ENCODE results near the gene PDE9A. TPM values are rescaled to one million over a fixed set of nuclear protein-coding genes. Genes with fewer than 3 reads are reported as not detected.

Gene PDE9A
- total and polyA plus RNA-seq, 2 experiments from 2014 or later: 26.5 to 31.1 TPM

DNA sequence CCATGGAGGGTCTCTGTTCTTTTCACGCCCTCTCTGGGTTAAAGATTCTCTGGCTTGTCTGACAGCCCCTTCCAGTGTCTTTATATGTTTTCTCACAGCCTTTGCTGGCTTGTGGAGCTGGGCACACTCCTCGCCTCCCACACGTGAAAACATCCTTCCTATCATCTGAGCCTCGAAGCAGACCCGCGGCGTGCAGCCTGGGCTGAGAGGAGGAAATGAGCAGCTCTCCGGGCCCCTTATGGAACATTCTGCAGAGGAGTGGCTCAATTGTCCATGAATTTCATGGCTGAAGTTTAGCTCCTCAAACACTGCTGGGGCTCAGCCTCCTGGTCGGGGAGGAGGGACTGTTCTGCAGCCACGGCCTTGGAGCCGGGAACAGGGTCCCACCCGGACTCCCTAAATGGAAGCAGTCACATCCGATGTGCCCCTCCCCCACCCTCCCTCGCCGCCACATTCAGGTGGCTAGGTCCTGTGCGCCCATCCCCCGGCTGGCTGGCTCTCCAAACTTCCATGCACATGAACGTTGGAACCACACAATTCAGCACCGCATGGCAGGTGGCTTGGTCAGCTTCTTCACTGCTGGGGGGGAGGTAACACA, 15.1 kb upstream of the PDE9A start:
- Histone ChIP-seq H3K4me1 (ENCODE audit: insufficient read depth) (peaks cover 18% of the 10 kb centered on the region; the same call in 1 of the 2 replicates), H3K27me3 (ENCODE audit: insufficient read depth) (no peaks in the 10 kb centered on the region), H4K20me1 (replicated peaks; ENCODE audit: insufficient read depth) (no peaks in the 10 kb centered on the region), H3K4me3 (no peak overlapping the region), H3F3A (replicated peaks; ENCODE audit: low read depth) (0 out of 2 replicates have a peak, but pooled peaks cover 4% of the 10 kb centered on the region), H3K79me2 (replicated peaks; ENCODE audit: insufficient read depth) (no peaks in the 10 kb centered on the region), H3K27ac (ENCODE audit: low read depth) (no peak overlapping the region), H3K36me3 (ENCODE audit: insufficient read depth) (no peaks in the 10 kb centered on the region), H2AFZ (peak overlapping the region; percentile 85), H3K4me2 (no peak overlapping the region), H3K9me2 (ENCODE audit: insufficient read depth) (no peaks in the 10 kb centered on the region)
- no peaks in the 10 kb centered on the region for H3K36me3 Mint-ChIP-seq (ENCODE audit: low read depth)
- H3K4me3 Mint-ChIP-seq: no peak overlapping the region
- H3K27me3 Mint-ChIP-seq (ENCODE audit: insufficient read depth, low read depth, poor library complexity): no peaks in the 10 kb centered on the region
- DNase-seq (ENCODE audit: low spot score) (no peak), ATAC-seq (no peak)
- no peak overlapping the region for H3K27ac Mint-ChIP-seq
- H3K4me1 Mint-ChIP-seq: peaks cover 27% of the 10 kb centered on the region
- TF ChIP-seq STAT1 (IDR thresholded peaks at IDR 0.05; ENCODE audit: unreplicated experiment): no peak
- TF ChIP-seq, protein P1, sequence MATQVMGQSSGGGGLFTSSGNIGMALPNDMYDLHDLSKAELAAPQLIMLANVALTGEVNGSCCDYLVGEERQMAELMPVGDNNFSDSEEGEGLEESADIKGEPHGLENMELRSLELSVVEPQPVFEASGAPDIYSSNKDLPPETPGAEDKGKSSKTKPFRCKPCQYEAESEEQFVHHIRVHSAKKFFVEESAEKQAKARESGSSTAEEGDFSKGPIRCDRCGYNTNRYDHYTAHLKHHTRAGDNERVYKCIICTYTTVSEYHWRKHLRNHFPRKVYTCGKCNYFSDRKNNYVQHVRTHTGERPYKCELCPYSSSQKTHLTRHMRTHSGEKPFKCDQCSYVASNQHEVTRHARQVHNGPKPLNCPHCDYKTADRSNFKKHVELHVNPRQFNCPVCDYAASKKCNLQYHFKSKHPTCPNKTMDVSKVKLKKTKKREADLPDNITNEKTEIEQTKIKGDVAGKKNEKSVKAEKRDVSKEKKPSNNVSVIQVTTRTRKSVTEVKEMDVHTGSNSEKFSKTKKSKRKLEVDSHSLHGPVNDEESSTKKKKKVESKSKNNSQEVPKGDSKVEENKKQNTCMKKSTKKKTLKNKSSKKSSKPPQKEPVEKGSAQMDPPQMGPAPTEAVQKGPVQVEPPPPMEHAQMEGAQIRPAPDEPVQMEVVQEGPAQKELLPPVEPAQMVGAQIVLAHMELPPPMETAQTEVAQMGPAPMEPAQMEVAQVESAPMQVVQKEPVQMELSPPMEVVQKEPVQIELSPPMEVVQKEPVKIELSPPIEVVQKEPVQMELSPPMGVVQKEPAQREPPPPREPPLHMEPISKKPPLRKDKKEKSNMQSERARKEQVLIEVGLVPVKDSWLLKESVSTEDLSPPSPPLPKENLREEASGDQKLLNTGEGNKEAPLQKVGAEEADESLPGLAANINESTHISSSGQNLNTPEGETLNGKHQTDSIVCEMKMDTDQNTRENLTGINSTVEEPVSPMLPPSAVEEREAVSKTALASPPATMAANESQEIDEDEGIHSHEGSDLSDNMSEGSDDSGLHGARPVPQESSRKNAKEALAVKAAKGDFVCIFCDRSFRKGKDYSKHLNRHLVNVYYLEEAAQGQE (IDR thresholded peaks at IDR 0.05; ENCODE audit: unreplicated experiment): no peak
- TF ChIP-seq EZH2 (IDR thresholded peaks at IDR 0.05; ENCODE audit: low read depth, unreplicated experiment): no peak
- TF ChIP-seq, protein P2, sequence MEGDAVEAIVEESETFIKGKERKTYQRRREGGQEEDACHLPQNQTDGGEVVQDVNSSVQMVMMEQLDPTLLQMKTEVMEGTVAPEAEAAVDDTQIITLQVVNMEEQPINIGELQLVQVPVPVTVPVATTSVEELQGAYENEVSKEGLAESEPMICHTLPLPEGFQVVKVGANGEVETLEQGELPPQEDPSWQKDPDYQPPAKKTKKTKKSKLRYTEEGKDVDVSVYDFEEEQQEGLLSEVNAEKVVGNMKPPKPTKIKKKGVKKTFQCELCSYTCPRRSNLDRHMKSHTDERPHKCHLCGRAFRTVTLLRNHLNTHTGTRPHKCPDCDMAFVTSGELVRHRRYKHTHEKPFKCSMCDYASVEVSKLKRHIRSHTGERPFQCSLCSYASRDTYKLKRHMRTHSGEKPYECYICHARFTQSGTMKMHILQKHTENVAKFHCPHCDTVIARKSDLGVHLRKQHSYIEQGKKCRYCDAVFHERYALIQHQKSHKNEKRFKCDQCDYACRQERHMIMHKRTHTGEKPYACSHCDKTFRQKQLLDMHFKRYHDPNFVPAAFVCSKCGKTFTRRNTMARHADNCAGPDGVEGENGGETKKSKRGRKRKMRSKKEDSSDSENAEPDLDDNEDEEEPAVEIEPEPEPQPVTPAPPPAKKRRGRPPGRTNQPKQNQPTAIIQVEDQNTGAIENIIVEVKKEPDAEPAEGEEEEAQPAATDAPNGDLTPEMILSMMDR (conservative IDR thresholded peaks at IDR 0.05; ENCODE audit: low read depth in 2 of 2): no peak
- TF ChIP-seq ZNF462 (CRISPR knock-in tag; IDR thresholded peaks at IDR 0.05): no peak
- TF ChIP-seq CREB1 (CRISPR knock-in tag; IDR thresholded peaks at IDR 0.05; ENCODE audit: low read depth): no peak
- TF ChIP-seq JUNB (IDR thresholded peaks at IDR 0.05; ENCODE audit: unreplicated experiment): no peak
- TF ChIP-seq NANOG (IDR thresholded peaks at IDR 0.05; ENCODE audit: borderline replicate concordance): no peak
- TF ChIP-seq POLR2AphosphoS5 (IDR thresholded peaks at IDR 0.05; ENCODE audit: low read depth): no peak
- H3K9me3 Mint-ChIP-seq: no peaks in the 10 kb centered on the region
